Epidermal melanocyte (primary cell): ENCODE data around the gene APEX1.
"Not testable (repeated sequence)": the region's sequence is repeated elsewhere in the genome, so short reads cannot be mapped to it uniquely, and the experiment has no call there.

Experiments used
- DNase-seq: peaks from one replicate; pipeline ENCODE4 v3.0.0; 2011; ENCODE audit warnings: low spot score; ENCODE audit not compliant: insufficient read length

APEX1 gene

GRCh38 chr14:20472536-20473169, 17.6 kb downstream of the APEX1 start:
- DNase-seq = no peak

- DNase-seq = no peak
Observed at GRCh38 chr14:20476776-20477175, 21.8 kb downstream of the APEX1 start.

- no peak for DNase-seq
Observed at GRCh38 chr14:20477211-20477876, 22.3 kb downstream of the APEX1 start.

GRCh38 chr14:20478894-20479293, 23.9 kb downstream of the APEX1 start:
- no peak for DNase-seq

GRCh38 chr14:20482382-20482781, 27.4 kb downstream of the APEX1 start:
- DNase-seq = no peak

- DNase-seq = no peak
Observed at GRCh38 chr14:20485900-20486299, 30.9 kb downstream of the APEX1 start.

- DNase-seq = no peak
Observed at GRCh38 chr14:20486684-20487395, 31.8 kb downstream of the APEX1 start.

- no peak for DNase-seq
Observed at GRCh38 chr14:20487396-20487725, 32.3 kb downstream of the APEX1 start.

GRCh38 chr14:20489093-20489994, 34.3 kb downstream of the APEX1 start:
- no peak for DNase-seq

- DNase-seq = no peak
Observed at GRCh38 chr14:20490563-20490962, 35.5 kb downstream of the APEX1 start.

GRCh38 chr14:20492486-20492885, 37.5 kb downstream of the APEX1 start:
- no peak for DNase-seq

GRCh38 chr14:20493634-20494033, 38.6 kb downstream of the APEX1 start:
- DNase-seq = no peak

GRCh38 chr14:20494935-20495766, 40.1 kb downstream of the APEX1 start:
- no peak for DNase-seq

GRCh38 chr14:20498622-20499021, 43.6 kb downstream of the APEX1 start:
- DNase-seq = no peak

- DNase-seq = no peak
Observed at GRCh38 chr14:20499108-20499507, 44.1 kb downstream of the APEX1 start.

GRCh38 chr14:20499881-20500280, 44.9 kb downstream of the APEX1 start:
- no peak for DNase-seq

GRCh38 chr14:20501346-20501745, 46.3 kb downstream of the APEX1 start:
- DNase-seq = no peak

GRCh38 chr14:20503898-20504297, 48.9 kb downstream of the APEX1 start:
- no peak for DNase-seq

GRCh38 chr14:20506276-20506675, 51.2 kb downstream of the APEX1 start:
- not testable (repeated sequence) for DNase-seq

GRCh38 chr14:20506752-20507151, 51.7 kb downstream of the APEX1 start:
- not testable (repeated sequence) for DNase-seq
